NCI-H187 treated with DMSO at 0.1 percent for 48 hours (cell line): ENCODE data around the gene BEST3.
"Not testable (repeated sequence)": the region's sequence is repeated elsewhere in the genome, so short reads cannot be mapped to it uniquely, and the experiment has no call there.

ENCODE experiments used
- DNase-seq: peaks from one replicate; lab custom pipeline; 2025; lab: John Stamatoyannopoulos, UW

The BEST3 gene

DNA sequence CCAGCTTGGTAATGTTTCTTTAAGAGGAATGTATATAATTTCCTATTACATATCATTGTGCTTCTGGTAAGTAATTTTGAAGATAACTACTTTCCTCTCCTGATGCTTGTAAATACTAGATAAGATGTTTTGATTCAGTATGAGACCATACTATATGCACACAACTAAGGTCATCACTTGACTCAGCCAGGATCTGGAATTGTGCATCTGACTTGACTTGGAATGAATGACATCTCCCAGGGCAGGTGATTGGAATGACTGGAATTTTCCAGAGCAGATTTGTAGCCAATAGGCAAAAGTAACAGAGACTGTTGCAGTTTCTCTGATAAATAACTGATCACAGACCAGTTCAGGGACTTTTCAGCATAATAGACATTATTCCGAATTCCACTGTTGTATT, 11.1 kb downstream of the BEST3 start:
- DNase-seq = no peak

- no peak for DNase-seq
These were observed 11.7 kb downstream of the BEST3 start for GRCh38 chr12:69687390-69687789.

DNA sequence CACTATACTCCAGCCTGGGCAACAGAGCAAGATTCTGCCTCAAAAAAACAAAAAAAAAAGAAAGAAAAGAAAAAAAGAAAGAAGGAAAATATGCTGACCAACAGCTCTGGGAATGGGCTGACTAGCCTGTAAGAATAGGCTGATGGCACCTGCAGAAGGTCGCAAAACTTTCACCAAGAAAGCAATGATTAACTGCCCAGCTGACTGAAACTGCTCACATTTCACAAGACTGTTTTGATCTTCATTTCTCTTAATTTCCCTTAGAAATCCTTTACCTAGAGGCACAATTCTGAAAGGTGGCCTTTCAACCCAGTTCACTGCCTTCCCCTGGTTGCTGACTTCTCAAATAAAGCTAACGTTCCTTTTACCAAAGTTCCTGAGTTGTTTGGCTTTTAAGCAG, 12.4 kb downstream of the BEST3 start:
- DNase-seq = no peak

GRCh38 chr12:69685810-69686209, 13.3 kb downstream of the BEST3 start:
- DNase-seq = no peak

DNA sequence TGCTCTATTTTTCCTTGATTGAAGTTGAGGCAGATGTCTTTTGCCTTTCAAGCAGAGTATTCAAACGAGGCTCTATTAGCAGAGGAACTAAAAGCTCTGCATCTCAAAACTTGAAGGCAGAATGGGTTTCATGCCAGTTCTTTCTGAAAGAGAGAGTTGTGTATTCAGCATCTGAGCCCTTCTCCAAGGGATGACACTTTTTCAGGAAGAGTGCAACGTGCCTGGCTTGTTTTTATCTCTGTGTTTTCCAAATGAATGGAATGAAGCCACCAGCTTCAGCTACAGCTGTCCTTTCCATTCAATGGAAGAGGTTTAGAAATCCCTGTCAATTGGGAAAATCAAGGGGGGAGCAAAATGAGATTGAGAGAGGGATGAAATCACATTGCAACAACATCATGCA, 14.6 kb downstream of the BEST3 start:
- DNase-seq = no peak

DNA sequence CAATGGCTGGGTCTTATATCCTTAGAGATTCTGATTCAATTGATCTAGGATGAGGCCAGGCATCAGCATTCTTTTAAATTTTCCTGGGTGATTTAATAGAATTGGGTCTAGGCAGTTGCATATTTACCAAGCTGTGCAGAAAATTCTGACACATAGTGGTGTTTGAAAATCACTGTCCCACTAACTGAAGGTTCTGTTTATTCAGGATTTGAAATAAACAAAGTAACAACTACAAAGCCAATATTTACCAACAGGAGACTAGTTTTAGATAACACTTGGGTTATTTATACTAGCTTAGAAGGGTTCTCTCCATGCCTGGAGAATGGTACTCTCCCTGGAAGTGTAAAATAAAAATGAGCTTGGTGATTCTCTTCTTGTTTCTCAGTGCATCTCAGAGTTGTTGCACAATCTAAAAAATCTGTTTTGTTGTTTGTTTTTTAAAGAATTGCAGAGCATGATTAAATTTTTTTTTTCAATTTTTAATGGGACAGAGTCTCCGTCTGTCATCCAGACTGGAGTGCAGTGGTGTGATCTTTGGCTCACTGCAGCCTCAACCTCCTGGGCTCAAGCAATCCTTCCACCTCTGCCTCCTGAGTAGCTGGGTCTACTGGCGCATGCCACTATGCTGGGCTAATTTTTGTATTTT, 16.9 kb downstream of the BEST3 start:
- DNase-seq = no peak

DNA sequence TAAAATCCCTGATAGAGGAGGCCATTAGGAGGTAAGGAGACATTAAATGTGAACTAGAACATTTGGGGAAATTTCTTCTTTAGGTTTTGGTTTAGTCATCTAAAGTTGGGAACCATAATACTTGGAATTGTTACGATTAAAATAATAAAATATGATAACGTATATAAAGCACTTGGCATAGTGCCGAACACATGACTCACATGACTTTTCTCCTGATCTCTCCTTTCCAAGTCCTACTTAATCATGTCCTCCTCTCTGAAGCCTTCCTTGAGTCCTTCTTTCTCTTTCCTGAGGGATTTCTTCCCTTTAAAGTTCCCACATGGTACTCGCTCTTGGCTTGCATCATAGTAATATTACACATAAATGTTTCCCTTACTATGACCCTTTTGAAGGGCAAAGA, 20.0 kb downstream of the BEST3 start:
- DNase-seq = no peak

DNA sequence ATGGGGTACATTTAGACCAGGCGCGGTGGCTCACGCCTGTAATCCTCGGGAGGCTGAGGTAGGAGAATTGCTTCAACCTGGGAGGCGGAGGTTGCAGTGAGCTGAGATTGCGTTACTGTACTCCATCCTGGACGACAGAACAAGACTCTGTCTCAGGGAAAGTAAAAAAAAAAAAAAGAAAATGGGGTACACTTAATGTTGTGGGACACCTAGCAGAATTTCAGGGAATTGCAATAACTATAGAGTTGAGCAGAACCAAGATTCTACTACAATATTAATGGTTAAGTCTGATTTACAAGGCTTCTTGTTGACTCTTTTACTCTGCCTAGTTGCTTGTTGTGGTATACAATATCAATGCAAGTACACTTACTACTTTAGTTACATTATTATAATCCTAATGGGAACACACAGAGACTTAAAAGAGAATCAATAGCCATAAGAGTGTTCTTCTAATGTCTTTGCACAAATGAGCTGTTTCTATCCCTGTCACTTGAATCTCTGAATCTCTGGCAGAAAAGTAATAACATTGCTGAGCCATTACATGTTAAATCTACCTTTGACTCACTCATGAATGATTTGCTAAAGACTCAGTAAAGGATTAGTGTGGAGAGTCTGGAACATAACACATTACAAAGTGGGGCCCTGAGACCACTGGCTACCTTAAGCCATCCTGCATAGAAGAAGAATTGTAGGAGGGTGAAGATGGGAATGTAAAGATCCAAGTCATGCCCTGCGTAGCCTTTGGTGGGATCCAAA, 22.7 kb downstream of the BEST3 start:
- no peak for DNase-seq

DNA sequence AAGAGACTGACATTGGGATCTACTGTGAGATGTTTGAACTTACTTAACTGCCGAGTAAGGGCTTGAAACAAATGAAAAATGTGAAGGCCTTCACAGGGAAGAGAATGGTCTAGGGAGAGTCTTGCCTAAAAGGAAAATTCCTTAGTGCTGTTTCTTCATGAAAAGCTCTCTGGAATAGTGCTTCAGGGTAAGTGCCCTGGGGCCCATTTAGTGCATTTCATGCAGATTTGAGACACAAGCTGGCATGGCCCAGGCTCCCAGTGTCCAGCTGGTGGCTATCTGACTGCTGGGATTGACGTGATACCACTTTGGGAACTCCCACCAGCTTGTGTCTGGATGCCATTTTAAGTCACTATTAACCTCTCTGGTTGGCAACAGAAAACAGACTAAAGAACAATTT, 26.9 kb downstream of the BEST3 start:
- DNase-seq = no peak

- peak; percentile 88 for DNase-seq
These were observed 27.5 kb downstream of the BEST3 start for GRCh38 chr12:69671597-69671996.

GRCh38 chr12:69666798-69667197, 32.3 kb downstream of the BEST3 start:
- no peak for DNase-seq

DNA sequence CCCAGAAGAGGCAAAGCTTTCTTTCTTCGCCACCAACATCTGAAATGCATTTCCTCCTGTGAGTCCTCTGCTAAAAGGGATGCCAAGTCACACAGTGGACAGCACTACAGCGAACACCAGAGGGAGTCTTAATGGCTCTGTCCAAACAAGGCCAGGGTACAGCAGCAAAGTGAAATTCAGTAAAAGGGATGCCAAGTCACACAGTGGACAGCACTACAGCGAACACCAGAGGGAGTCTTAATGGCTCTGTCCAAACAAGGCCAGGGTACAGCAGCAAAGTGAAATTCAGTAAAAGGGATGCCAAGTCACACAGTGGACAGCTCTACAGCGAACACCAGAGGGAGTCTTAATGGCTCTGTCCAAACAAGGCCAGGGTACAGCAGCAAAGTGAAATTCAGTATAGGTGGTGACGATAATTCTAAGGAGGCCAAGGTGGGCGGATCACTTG, 34.1 kb downstream of the BEST3 start:
- not testable (repeated sequence) for DNase-seq

GRCh38 chr12:69663726-69664125, 35.4 kb downstream of the BEST3 start:
- DNase-seq = no peak

- DNase-seq = no peak
These were observed 36.3 kb downstream of the BEST3 start for GRCh38 chr12:69662764-69663163.

GRCh38 chr12:69661386-69661785, 37.7 kb downstream of the BEST3 start:
- DNase-seq = no peak

GRCh38 chr12:69660164-69660863, 38.8 kb downstream of the BEST3 start:
- DNase-seq = no peak

DNA sequence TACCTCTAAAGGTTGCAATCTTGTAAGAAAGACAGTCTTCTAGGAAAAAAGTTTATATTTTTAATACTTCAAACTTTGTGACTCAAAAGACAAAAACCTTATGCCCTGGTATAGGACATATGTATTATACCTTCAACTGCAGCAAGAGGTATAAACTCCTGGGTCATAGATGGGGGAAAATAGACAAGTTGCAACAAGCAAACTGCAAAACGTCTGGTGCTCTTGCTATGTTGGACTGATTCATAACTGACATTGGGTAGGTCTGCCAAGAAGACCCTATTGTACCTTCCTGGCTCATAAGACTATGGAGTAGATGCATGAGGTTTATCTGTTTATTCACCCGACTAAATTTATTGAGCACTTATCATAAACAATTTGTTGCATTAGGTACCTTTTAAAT, 40.9 kb downstream of the BEST3 start:
- no peak for DNase-seq

GRCh38 chr12:69657376-69658137, 41.5 kb downstream of the BEST3 start:
- no peak for DNase-seq

- no peak for DNase-seq
These were observed 43.3 kb downstream of the BEST3 start for GRCh38 chr12:69655616-69656340.

DNA sequence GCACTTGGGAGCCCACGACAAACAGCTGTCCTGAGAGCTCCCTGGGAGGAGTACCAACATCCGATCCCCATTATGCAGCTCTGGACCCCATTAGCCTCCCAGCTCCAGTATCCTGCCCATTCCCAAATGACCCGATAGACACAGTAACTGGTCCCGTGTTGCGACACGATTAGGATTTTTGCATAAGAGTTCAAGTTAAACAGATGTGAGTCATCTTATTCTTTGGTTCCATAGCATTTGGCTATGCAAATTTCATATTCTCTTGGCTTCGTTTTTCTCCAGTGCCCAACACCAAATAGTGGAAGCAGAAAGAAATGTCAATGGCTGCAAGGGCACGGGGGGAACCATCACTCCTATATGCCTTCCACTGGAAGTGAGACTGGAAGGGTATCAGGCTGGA, 45.4 kb downstream of the BEST3 start:
- no peak for DNase-seq

DNA sequence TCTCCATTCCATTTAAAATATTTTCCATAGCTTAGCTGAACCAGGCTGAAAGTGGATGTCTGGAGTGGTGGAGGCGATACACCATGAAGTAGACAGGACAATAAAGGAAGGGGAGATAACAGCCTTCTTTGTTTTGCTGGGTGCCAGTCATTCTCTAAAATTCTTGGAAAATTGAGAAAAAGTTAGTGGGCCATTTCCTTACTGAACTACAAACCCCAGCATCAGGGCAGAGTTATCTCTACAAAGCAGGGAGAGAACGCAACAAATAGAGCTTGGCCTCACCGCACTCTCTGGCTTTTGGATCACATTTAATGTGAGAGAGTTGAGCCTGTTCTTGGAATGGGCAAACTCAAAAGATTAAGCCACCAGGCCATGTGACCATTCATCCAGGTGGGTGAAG, 47.2 kb downstream of the BEST3 start:
- no peak for DNase-seq

GRCh38 chr12:69649529-69649928, 49.6 kb downstream of the BEST3 start:
- DNase-seq = no peak
